H1 (cell line): ENCODE measurements around the gene ST6GALNAC3. TPM values are rescaled to one million over a fixed set of nuclear protein-coding genes. Genes with fewer than 3 reads are reported as not detected.

Source experiments
- RNF2 ChIP-seq: fragments of 200-900, 300-1000 bp; sonication (generic); IDR thresholded peaks from 2 replicates; pipeline ENCODE4 v1.7.1; 2016; ENCODE audit warnings: borderline replicate concordance, low read depth, mild to moderate bottlenecking, antibody characterized with exemption, low read length; ENCODE audit not compliant: poor library complexity, severe bottlenecking; ENCODE audit errors: missing control alignments
- polyA plus RNA-seq, 7 experiments: library from polyadenylated mRNA; depleted of rRNA in 3 of 7; stranded (reverse) in 5 of 7; unstranded in 2 of 7; fragments of >200 nt in 5 of 7; fragments of 200-250 nt in 2 of 7; gene quantifications; 1 replicate in 5 of 7; 2 replicates in 1 of 7; 4 replicates in 1 of 7; pipeline versions ENCODE4 v1.2.1 to v1.2.3, GENCODE V29; 2011 to 2013; ENCODE audit warnings: missing spikeins in 2 of 7, mixed read lengths in 2 of 7
- total RNA-seq: library from RNA; stranded (reverse); fragmentation: NEBNext Ultra II Directional; extraction: Animal tissue kit (Norgen Biotek cat#: 25700); gene quantifications from 2 replicates; pipeline ENCODE4 v1.2.1, GENCODE V29; 2021

ST6GALNAC3 gene
- total and polyA plus RNA-seq, 2 of the 8 experiments (the other 6 are each of a cell fraction or from before 2014, with no cell fraction given), result 4.9 to 19.0 TPM

DNA sequence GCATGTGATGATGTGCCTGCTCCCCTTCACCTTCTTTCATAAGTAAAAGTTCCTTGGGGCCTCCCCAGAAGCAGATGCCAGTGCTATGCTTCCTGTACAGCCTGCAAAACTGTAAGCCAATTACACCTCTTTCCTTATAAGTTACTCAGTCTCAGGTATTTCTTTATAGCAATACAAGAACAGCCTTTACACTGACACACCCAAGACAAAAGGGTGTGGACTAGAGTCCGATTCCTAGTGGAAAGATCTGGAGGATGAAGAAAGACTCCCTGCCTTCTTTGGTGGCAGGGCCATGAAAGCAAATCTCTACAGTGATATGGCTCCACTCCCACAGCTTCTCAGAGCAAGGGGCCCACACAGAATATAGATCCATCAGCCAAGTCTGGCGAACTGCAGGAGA, 583.1 kb downstream of the ST6GALNAC3 start (continued):
- TF ChIP-seq RNF2, result no peak
